Mesenchymal stem cell (in vitro differentiated cells and primary cell): Measurements from ENCODE around the gene TAPBP.

ENCODE experiments used
- DNase-seq: peaks from one replicate; pipeline ENCODE4 v3.0.0-alpha.2; 2013
- H2AFZ ChIP-seq: one replicate; pipeline ENCODE4 v1.6.1; 2013; ENCODE audit warnings: low read depth, mild to moderate bottlenecking, control low read depth, inconsistent platforms, low read length, moderate library complexity
- H2AK5ac ChIP-seq: 2 replicates; pipeline ENCODE4 v1.6.1; 2013; ENCODE audit warnings: low read length, moderate library complexity, mild to moderate bottlenecking, inconsistent platforms; ENCODE audit not compliant: severe bottlenecking
- H2BK120ac ChIP-seq: one replicate; pipeline ENCODE4 v1.6.1; 2013; ENCODE audit warnings: low read depth, mild to moderate bottlenecking, inconsistent platforms, low read length, moderate library complexity
- H2BK12ac ChIP-seq, 2 experiments: one replicate each; pipeline ENCODE4 v1.6.1; 2013; ENCODE audit warnings: inconsistent platforms in 2 of 2, low read length in 2 of 2, mild to moderate bottlenecking in 2 of 2, moderate library complexity in 2 of 2, control low read depth in 1 of 2
- H2BK15ac ChIP-seq: one replicate; pipeline ENCODE4 v1.6.1; 2013; ENCODE audit warnings: mild to moderate bottlenecking, low read depth, inconsistent platforms; ENCODE audit not compliant: poor library complexity, severe bottlenecking
- H2BK5ac ChIP-seq: 2 replicates; pipeline ENCODE4 v1.6.1; 2013; ENCODE audit warnings: low read depth, mild to moderate bottlenecking, low read length, control low read depth, inconsistent platforms; ENCODE audit not compliant: poor library complexity, severe bottlenecking
- H3K14ac ChIP-seq, 2 experiments: one replicate each; pipeline ENCODE4 v1.6.1; 2013; ENCODE audit warnings: inconsistent platforms in 2 of 2, low read length in 2 of 2, control low read depth in 1 of 2, mild to moderate bottlenecking in 1 of 2, moderate library complexity in 1 of 2
- H3K18ac ChIP-seq, 2 experiments: one replicate each; pipeline ENCODE4 v1.6.1; 2013; ENCODE audit warnings: inconsistent platforms in 2 of 2, low read length in 2 of 2, control low read depth in 1 of 2, low read depth in 1 of 2, mild to moderate bottlenecking in 1 of 2
- H3K23ac ChIP-seq, 2 experiments: one replicate each; pipeline ENCODE4 v1.6.1; 2013; ENCODE audit warnings: inconsistent platforms in 2 of 2, low read length in 2 of 2, mild to moderate bottlenecking in 2 of 2, moderate library complexity in 2 of 2, control low read depth in 1 of 2
- H3K27ac ChIP-seq: 2 replicates; pipeline ENCODE4 v1.5.1; 2013; ENCODE audit warnings: mild to moderate bottlenecking, moderate library complexity, low read length, control low read depth, inconsistent platforms; ENCODE audit not compliant: poor library complexity, severe bottlenecking
- H3K27me3 ChIP-seq, 2 experiments: 2 replicates each; pipeline versions ENCODE4 v1.6.1 to v1.7.0; 2013; ENCODE audit warnings: low read length in 2 of 2, mild to moderate bottlenecking in 2 of 2, moderate library complexity in 2 of 2, control low read depth in 1 of 2, inconsistent platforms in 1 of 2; ENCODE audit not compliant: control insufficient read depth in 1 of 2, insufficient read depth in 1 of 2
- H3K36me3 ChIP-seq, 2 experiments: 2 replicates each; pipeline versions ENCODE4 v1.6.1 to v1.7.0; 2013; ENCODE audit warnings: low read length in 2 of 2, control low read depth in 1 of 2, inconsistent platforms in 1 of 2, low read depth in 1 of 2, mild to moderate bottlenecking in 1 of 2; ENCODE audit not compliant: insufficient read depth in 2 of 2, control insufficient read depth in 1 of 2
- H3K4ac ChIP-seq, 2 experiments: one replicate each; pipeline ENCODE4 v1.6.1; 2013; ENCODE audit warnings: inconsistent platforms in 2 of 2, low read length in 2 of 2, mild to moderate bottlenecking in 2 of 2, moderate library complexity in 2 of 2, control low read depth in 1 of 2, low read depth in 1 of 2
- H3K4me1 ChIP-seq: 2 replicates; pipeline ENCODE4 v1.6.1; 2013; ENCODE audit warnings: low read depth, low read length, control low read depth; ENCODE audit not compliant: control insufficient read depth, insufficient read depth
- H3K4me2 ChIP-seq: 2 replicates; pipeline ENCODE4 v1.6.1; 2013; ENCODE audit warnings: low read length, mild to moderate bottlenecking, inconsistent platforms; ENCODE audit not compliant: poor library complexity, severe bottlenecking
- H3K4me3 ChIP-seq, 2 experiments: 2 replicates each; pipeline versions ENCODE4 v1.5.1 to v1.7.0; 2013; ENCODE audit warnings: low read length in 2 of 2, mild to moderate bottlenecking in 2 of 2, control low read depth in 1 of 2, low read depth in 1 of 2; ENCODE audit not compliant: insufficient read depth in 1 of 2
- H3K79me1 ChIP-seq: replicated peaks from 2 replicates; pipeline ENCODE4 v1.6.1; 2013; ENCODE audit warnings: mild to moderate bottlenecking, control low read depth, low read length, inconsistent platforms; ENCODE audit not compliant: poor library complexity, severe bottlenecking
- H3K9ac ChIP-seq: 2 replicates; pipeline ENCODE4 v1.7.0; 2013; ENCODE audit warnings: mild to moderate bottlenecking, low read length, moderate library complexity
- H3K9me3 ChIP-seq: 2 replicates; pipeline ENCODE4 v1.7.0; 2013; ENCODE audit warnings: mild to moderate bottlenecking, low read length; ENCODE audit not compliant: control insufficient read depth
- H4K8ac ChIP-seq: one replicate; pipeline ENCODE4 v1.6.1; 2013; ENCODE audit warnings: inconsistent platforms, mild to moderate bottlenecking, low read length, moderate library complexity
- H4K91ac ChIP-seq: one replicate; pipeline ENCODE4 v1.6.1; 2013; ENCODE audit warnings: mild to moderate bottlenecking, low read length, inconsistent platforms
- WGBS: methylation state at CpG from one replicate; pipeline ENCODE4 v1.1.7; 2013; ENCODE audit warnings: mixed read lengths; 5-methylcytosine and 5-hydroxymethylcytosine counted together

Gene TAPBP

DNA sequence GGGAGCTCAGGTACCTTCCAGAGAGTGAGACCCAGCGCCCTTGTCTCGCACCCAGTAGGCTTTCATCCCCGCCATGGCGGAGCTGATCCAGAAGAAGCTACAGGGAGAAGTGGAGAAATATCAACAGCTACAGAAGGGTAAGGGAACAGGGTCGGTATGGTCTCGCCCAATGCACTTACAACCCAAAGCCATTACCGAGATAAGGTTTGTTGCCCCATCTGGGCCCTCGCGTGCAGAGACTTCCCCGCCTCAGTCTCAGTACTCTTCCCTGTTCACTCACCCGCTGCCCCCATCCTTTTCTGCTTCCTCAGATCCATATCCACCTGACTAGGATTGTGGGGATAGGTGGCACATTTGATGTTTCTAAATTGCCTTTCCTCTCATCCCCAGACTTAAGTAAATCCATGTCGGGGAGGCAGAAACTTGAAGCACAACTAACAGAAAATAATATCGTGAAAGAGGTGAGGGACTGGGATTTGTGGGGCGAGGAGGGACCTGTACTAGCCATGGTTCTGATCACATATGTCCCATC, 24.0 kb downstream of the TAPBP start:
- H3K27ac ChIP-seq = no peak overlapping the region
- H3K4ac ChIP-seq = peak overlapping the region; percentile 8 to 9
- peaks cover 48 to 74% of the 10 kb centered on the region in 2 experiments for H3K36me3 ChIP-seq
- peak overlapping the region; percentile 96 for H3K9ac ChIP-seq
- peaks cover 35% of the 10 kb centered on the region for H3K79me1 ChIP-seq
- no peak overlapping the region for H2BK5ac ChIP-seq
- H4K8ac ChIP-seq = peak overlapping the region; percentile 21
- H3K4me2 ChIP-seq = peak overlapping the region; percentile 78
- no peak overlapping the region for H3K14ac ChIP-seq
- peak overlapping the region; percentile 73 to 97 for H3K4me3 ChIP-seq
- peaks cover 15% of the 10 kb centered on the region for H3K4me1 ChIP-seq
- no peaks in the 10 kb centered on the region for H3K27me3 ChIP-seq
- DNase-seq = peak; percentile 56
- no peak overlapping the region for H2BK120ac ChIP-seq
- no peak overlapping the region for H2BK12ac ChIP-seq
- no peak overlapping the region for H2AFZ ChIP-seq
- peak overlapping the region; percentile 66 for H4K91ac ChIP-seq
- H2BK15ac ChIP-seq = no peak overlapping the region
- WGBS = 13% methylated on average over 8 of the region's 14 CpGs
- H2AK5ac ChIP-seq = no peak overlapping the region
- H3K18ac ChIP-seq = peak overlapping the region in 1 of 2 experiments; percentile 63
- H3K9me3 ChIP-seq = no peaks in the 10 kb centered on the region
- H3K23ac ChIP-seq = no peak overlapping the region

DNA sequence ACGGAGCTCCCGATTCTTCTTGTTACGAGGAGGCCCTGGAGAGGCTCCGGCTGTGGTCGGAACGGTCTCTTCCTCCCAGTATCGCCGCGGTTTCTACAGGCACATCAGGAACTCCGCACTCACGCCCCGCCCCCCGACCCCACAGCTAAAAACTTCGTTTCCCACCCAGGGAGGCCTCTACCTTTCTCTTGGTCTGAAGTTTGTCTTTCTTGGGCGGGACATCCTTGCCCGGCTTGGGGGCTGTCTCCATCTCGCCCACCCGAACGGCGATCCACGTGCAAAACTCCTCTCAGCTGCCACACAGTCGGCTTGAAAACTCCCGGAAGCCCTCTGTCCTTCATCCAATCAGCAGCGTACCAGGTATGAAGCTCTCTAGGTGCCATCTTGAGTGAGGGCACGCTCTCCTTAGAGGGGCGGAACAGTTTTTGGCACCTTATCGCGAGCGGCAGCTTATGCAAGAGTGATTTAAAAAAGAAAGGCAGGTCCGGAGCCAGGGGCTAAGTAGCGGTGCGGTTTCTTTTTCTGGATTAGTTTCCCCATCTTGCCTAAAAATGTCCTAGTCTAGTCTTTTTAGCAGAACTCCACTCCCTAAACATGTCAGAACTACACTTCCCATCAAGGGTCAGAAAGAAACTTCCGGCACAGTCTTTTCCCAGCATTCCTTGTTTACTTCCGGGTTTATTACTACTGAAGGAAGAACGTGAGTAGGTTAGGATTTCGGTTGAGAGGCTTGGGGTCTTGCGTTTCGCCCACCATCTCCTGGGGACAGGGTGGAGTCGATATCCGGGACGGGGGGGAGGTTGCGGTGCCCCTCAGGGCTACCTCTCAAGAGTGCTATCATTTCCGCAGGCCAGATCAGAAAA, 24.7 kb downstream of the TAPBP start, which contains the start of the genes PFDN6 and WDR46:
PFDN6 (plus strand) TSS at position 681 of the 863 bp plus-strand sequence. CDS start 256 bp downstream, outside the sequence.
WDR46 (minus strand) TSS at position 319 of the 863 bp plus-strand sequence; CDS start at position 250, 69 bp downstream.
- DNase-seq = peak; percentile 96
- under 1% methylated on average over 42 of the region's 43 CpGs for WGBS
- no peak within 1 kb of the TSS for H2BK12ac ChIP-seq

DNA sequence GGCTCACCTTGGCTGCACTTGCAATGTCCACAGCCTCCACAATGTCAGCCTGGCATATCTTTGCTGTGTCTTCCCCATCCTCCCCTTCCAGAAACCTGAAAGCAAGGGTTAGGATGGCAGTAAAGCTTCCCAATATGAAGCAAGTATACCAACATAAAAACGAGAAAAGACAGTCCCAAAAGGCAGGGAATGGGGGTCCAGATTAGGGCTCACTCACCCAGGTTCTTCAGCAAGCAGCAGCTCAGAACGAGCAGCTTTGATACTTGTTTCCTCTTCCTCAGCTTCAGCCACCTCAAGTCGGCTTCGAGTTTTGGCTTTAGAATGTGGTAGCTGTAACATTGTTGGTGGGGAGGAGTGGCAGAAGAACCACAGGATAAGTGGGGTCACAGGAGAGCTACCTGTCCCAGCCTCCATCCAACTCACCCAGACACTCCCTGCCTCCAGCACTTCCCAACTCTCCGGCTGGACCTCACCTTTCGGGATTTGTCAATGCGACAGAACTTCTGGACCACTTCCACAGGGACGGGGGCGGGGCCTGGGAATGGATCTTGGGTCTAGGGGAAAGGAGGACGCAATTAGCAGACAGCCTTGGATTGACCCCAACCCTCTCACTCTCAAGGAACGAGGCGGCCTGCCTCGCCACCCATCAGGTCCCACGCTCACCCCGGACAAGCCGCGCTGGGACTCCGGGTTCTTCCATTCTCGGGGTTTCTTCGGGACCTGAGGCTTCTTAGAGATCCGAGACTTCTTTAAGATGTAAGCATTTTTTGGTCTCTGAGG, 25.5 kb downstream of the TAPBP start:
- H2BK120ac ChIP-seq = no peak overlapping the region
- peaks cover 15% of the 10 kb centered on the region for H3K4me1 ChIP-seq
- peak overlapping the region; percentile 15 for H2BK5ac ChIP-seq
- peak overlapping the region in 1 of 2 experiments; percentile 43 for H3K4ac ChIP-seq
- H3K9me3 ChIP-seq = no peaks in the 10 kb centered on the region
- no peak overlapping the region for H3K14ac ChIP-seq
- peak overlapping the region; percentile 9 for H4K8ac ChIP-seq
- H3K4me2 ChIP-seq = peak overlapping the region; percentile 73
- no peak overlapping the region for H2BK12ac ChIP-seq
- no peak overlapping the region for H2BK15ac ChIP-seq
- H3K27me3 ChIP-seq = no peaks in the 10 kb centered on the region
- H3K27ac ChIP-seq = no peak overlapping the region
- WGBS = 20% methylated on average over 13 of the region's 21 CpGs
- H3K4me3 ChIP-seq = peak overlapping the region; percentile 73 to 97
- no peak overlapping the region for H2AK5ac ChIP-seq
- H3K23ac ChIP-seq = no peak overlapping the region
- H4K91ac ChIP-seq = peak overlapping the region; percentile 31
- H3K18ac ChIP-seq = no peak overlapping the region
- H2AFZ ChIP-seq = no peak overlapping the region
- H3K36me3 ChIP-seq = peaks cover 47 to 74% of the 10 kb centered on the region in 2 experiments
- peaks cover 36% of the 10 kb centered on the region for H3K79me1 ChIP-seq
- peak overlapping the region; percentile 96 for H3K9ac ChIP-seq
- no peak for DNase-seq

More for the DNA sequence above, 24.7 kb downstream of the TAPBP start, which contains the start of the genes PFDN6 and WDR46:
- Histone ChIP-seq H3K23ac (no peak within 1 kb of the TSS), H3K4me2 (peak within 1 kb of the TSS; percentile 78), H3K79me1 (peaks cover 37% of the 10 kb centered on the region), H2BK5ac (peak within 1 kb of the TSS; percentile 15), H4K8ac (peak within 1 kb of the TSS; percentile 21), H3K4ac (peak within 1 kb of the TSS; percentile 9 to 57), H4K91ac (peak within 1 kb of the TSS; percentile 66), H3K4me3 (peak within 1 kb of the TSS; percentile 73 to 97), H3K14ac (peak within 1 kb of the TSS in 1 of 2 experiments; percentile 69), H3K18ac (peak within 1 kb of the TSS; percentile 52 to 63), H3K27me3 (no peaks in the 10 kb centered on the region), H2BK15ac (no peak within 1 kb of the TSS), H2BK120ac (no peak within 1 kb of the TSS), H3K4me1 (peaks cover 15% of the 10 kb centered on the region), H3K27ac (peak within 1 kb of the TSS; percentile 59), H3K9me3 (no peaks in the 10 kb centered on the region), H2AK5ac (no peak within 1 kb of the TSS), H2AFZ (peak within 1 kb of the TSS; percentile 90), H3K9ac (peak within 1 kb of the TSS; percentile 96), H3K36me3 (peaks cover 45 to 74% of the 10 kb centered on the region in 2 experiments)
